Fibroblast of the aortic adventitia (primary cell): ENCODE data around the gene SRP14. TPM values are rescaled to one million over a fixed set of nuclear protein-coding genes. Genes with fewer than 3 reads are reported as not detected.
A peak's percentile ranks its signal among the peaks of the same experiment; 100 is the strongest.
"Not testable (repeated sequence)": the region's sequence is repeated elsewhere in the genome, so short reads cannot be mapped to it uniquely, and the experiment has no call there.

Experiments
- DNase-seq: peaks from one replicate; pipeline ENCODE4 v3.0.0-alpha.2; 2010; ENCODE audit warnings: low read depth
- H3K4me3 ChIP-seq: 2 replicates; pipeline ENCODE4 v1.5.1; 2011; ENCODE audit warnings: low read depth, mild to moderate bottlenecking, control low read depth, low read length, moderate library complexity
- total RNA-seq: library from RNA; depleted of rRNA; stranded (reverse); fragments of >200 nt; gene quantifications from 2 replicates; pipeline ENCODE4 v1.2.3, GENCODE V29; 2012; ENCODE audit warnings: low replicate concordance
- TF ChIP-seq, protein P1 (sequence below): IDR thresholded peaks from 2 replicates; pipeline ENCODE4 v1.5.1; 2011; ENCODE audit warnings: mild to moderate bottlenecking, low read length, control low read depth, inconsistent platforms; ENCODE audit not compliant: insufficient read depth

Gene SRP14
- total RNA-seq, 1 donor: 204 TPM

DNA sequence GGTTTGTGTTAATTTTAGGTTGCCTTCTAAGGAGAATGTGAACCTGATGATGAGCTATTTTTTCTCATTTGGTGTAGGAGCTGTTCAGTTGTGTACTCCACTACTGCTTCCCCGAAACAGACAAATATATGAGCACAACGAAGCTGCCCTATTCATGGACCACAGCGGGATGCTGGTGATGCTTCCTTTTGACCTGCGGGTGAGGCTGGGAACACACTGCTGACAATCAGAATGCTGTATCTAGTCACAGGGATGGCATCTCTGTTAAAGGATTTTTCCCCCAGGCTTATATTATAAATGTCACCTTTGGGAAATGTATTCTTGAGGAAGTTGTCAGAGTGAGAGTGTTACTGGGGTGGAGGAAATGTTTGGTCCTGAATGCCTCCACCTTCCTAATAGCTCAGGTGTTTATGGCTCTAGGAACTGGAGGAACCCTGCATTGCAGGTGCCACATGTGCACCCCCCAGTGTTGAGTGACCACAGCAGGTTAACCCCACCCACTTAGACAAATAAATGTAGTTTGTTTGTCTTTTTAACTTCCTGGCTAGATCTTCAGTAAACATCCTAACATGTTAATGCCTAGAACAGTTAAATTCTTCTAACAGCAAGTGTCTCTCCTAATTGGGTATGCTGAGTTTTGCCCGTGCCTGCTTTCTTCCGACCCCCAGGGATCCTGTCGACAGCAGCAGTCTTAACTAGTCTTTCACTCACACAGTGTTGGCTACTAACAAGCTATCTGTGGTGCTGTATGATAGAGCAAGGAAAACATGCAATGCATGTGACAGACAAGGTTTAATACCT, 35.7 kb downstream of the SRP14 start:
- TF ChIP-seq, protein P1, sequence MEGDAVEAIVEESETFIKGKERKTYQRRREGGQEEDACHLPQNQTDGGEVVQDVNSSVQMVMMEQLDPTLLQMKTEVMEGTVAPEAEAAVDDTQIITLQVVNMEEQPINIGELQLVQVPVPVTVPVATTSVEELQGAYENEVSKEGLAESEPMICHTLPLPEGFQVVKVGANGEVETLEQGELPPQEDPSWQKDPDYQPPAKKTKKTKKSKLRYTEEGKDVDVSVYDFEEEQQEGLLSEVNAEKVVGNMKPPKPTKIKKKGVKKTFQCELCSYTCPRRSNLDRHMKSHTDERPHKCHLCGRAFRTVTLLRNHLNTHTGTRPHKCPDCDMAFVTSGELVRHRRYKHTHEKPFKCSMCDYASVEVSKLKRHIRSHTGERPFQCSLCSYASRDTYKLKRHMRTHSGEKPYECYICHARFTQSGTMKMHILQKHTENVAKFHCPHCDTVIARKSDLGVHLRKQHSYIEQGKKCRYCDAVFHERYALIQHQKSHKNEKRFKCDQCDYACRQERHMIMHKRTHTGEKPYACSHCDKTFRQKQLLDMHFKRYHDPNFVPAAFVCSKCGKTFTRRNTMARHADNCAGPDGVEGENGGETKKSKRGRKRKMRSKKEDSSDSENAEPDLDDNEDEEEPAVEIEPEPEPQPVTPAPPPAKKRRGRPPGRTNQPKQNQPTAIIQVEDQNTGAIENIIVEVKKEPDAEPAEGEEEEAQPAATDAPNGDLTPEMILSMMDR: no peak
- DNase-seq: no peak
- H3K4me3 ChIP-seq: no peak overlapping the region

DNA sequence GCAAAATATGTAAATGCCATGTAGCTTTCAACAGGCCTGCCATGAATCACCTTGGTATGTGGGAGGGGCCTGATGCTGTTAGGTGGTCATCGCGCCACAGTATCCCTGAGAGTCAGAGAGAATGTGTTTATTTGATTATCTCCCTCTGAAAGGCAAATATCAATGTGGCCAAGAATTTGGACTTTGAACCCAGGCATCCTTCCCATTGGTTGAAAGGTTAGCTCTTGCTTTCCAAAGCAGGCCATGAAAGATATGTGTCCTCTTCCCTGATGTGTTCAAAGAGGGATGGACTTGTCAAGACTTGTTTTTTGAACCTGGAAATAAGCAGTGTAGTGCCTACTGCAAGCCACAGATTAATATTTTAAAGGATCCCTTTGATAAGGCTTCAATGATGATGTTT, 36.7 kb downstream of the SRP14 start:
- no peak overlapping the region for H3K4me3 ChIP-seq
- TF ChIP-seq, protein P1: no peak
- peak; percentile 4 for DNase-seq

DNA sequence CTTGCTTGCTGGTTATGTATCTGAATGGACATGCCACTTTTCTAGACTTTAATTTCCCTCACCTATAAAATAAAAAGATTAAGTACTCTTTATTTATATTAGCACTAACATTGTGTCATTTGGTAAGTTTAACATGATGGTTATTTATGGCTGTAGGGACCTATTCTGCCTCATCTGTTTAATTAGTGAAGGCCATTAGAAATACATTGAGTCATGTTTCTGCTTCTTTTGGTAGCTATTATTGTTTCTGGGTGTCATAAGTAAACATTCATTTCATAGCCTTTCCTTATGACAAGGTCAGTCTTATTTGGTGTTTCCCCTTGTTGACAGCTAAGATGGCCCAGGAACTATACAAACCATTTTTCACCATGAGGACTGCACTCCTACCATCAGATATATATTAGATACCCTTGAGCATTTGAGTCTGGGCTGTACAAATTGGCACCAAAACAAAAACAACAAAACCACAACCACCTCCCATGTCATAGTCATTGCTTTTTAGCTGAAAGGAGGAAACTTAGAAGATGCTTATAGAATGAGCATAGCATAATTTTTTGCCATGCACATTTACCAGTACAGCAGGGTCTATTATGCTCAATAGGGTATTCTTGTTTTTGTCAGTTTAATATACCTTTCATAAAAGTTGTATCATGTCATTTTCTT, 39.3 kb downstream of the SRP14 start:
- DNase-seq: peak; percentile 12
- H3K4me3 ChIP-seq: no peak overlapping the region

DNA sequence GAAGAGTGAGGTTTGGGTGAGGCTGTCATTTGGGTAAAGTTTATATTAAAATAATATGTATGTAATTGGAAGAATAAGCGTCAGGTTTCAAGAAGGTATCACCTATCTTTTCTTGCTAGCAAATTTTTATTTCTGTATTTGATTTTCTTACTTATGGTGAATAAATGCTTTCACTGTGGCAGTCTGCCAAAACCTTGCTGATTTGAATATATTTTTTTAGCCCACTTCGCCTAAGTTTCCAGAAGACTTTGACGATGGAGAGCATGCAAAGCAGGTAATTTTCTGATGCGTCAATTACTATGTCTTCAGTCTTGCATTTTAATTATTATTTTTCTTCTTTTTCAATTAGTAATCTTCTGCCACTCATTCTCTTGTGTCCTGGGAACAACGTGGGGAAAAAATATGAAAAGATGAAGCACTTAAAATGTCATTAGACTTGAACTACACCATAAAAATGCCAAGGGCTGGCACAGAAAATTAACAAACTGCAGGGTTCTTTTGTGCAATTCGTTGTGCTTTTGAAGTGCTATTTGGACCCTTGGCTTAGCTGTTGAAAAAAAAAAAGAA, 40.4 kb downstream of the SRP14 start:
- TF ChIP-seq, protein P1: no peak
- no peak for DNase-seq
- H3K4me3 ChIP-seq: no peak overlapping the region

More for the DNA sequence above, 39.3 kb downstream of the SRP14 start:
- TF ChIP-seq, protein P1: no peak

DNA sequence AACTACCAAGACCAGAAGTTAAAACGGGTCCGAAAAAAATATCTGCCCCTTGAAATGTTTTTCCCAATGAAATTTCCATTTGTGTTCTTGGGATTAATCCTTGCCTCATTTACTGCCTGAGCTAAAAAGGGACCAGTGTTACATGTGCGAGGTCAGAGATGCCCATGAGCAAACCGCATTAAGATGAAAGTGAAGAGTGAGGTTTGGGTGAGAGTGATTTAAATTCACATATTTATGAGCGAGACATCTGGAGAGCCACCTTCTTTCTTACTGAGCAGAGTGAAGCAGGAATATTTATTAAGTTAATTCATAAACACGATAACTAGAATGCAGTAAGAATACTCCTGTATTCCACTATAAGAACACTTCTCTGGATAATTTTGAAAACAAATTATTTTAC, 41.3 kb downstream of the SRP14 start:
- no peak overlapping the region for H3K4me3 ChIP-seq
- no peak for DNase-seq
- TF ChIP-seq, protein P1: no peak

DNA sequence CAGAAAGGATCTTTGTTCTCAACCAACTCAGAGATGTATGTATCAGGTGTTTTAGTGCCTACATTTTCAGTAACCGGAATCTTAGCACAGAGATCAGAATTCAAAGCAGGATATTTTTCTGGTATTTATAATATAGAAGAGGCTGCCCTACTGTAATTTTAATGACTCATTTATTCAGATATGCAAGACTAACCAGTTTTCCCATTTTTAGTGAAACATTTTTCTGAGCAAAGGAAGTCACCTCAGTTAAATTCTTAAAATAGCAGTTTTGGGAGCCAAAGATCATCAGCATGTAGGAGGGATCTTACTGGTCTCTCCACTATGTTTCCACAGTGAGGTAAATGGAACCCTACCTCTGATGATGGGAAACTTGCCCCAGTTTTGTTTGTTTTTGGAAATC, 42.0 kb downstream of the SRP14 start:
- H3K4me3 ChIP-seq: no peak overlapping the region
- TF ChIP-seq, protein P1: no peak
- peak; percentile 22 for DNase-seq

DNA sequence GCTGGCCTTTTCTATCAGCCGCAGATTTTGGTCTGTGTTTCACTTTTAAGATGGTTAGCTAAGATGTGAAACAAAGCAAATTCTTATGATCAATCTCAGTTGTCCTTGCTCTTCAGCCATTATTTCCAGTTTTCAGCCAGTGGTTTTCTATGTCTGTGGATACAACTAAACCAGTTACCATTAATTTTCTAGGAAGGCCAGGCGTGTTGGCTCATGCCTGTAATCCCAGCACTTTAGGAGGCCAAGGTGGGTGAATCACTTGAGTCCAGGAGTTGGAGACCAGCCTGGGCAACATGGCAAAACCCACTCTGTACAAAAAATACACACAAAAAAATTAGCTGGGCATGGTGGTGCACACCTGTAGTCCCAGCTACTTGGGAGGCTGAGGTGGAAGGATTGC, 42.8 kb downstream of the SRP14 start:
- DNase-seq, H3K4me3 ChIP-seq: not testable (repeated sequence)

DNA sequence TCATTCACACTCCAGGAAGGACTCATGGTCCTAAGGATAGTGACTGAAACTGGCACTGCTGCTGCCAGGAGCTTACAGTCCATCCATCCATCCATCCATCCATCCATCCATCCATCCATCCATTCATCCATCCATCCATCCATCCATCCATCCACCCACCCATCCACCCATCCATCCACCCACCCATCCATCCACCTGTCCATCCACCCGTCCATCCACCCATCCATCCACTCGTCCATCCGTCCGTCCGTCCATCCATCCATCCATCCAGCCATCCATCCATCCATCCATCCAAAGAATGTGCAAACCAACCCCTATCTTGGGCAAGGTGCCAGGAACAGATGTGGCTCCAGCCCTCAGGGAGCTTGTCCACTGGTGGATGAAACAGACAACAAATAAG, 46.0 kb downstream of the SRP14 start:
- H3K4me3 ChIP-seq, DNase-seq: not testable (repeated sequence)
